Measurements from ENCODE around the gene OR5K3.
"Not testable (repeated sequence)": the region's sequence is repeated elsewhere in the genome, so short reads cannot be mapped to it uniquely, and the experiment has no call there.

- TF ChIP-seq CTCF (IDR thresholded peaks at IDR 0.05; ENCODE audit: insufficient read depth, low read depth, low read length); EZH2 (IDR thresholded peaks at IDR 0.05; ENCODE audit: insufficient read depth, low read length): not testable (repeated sequence)
Observed at GRCh38 chr3:98396482-98396881, 6.0 kb downstream of the OR5K3 start.
